Neural cell (in vitro differentiated cells): ENCODE measurements around the gene CXorf65. TPM values are rescaled to one million over a fixed set of nuclear protein-coding genes. Genes with fewer than 3 reads are reported as not detected.

ENCODE experiments used
- H2AFZ ChIP-seq: fragments of 200-600, 300-800 bp; sonication (generic), shearing (Covaris generic); 2 replicates; pipeline ENCODE4 v1.6.0; 2014; ENCODE audit warnings: low read depth, mild to moderate bottlenecking, antibody characterized with exemption, low read length, moderate library complexity
- H3F3A ChIP-seq: fragments of 200-600 bp; shearing (Covaris generic); 2 replicates; pipeline ENCODE4 v1.6.1; 2016; ENCODE audit warnings: mild to moderate bottlenecking, moderate library complexity, mixed read lengths, antibody characterized with exemption, low read length; ENCODE audit not compliant: insufficient read depth, poor library complexity, severe bottlenecking
- H3K27ac ChIP-seq: fragments of 200-600, 300-800 bp; sonication (generic), shearing (Covaris generic); 2 replicates; pipeline ENCODE4 v1.5.1; 2014; ENCODE audit warnings: mild to moderate bottlenecking, low read length, moderate library complexity
- H3K27me3 ChIP-seq: fragments of 300-800, 200-600 bp; sonication (generic), shearing (Covaris generic); 2 replicates; pipeline ENCODE4 v1.6.0; 2014; ENCODE audit warnings: mild to moderate bottlenecking, low read depth, low read length, moderate library complexity; ENCODE audit not compliant: insufficient read depth
- H3K36me3 ChIP-seq: fragments of 300-800, 200-600 bp; sonication (generic), shearing (Covaris generic); 2 replicates; pipeline ENCODE4 v1.5.1; 2014; ENCODE audit warnings: mild to moderate bottlenecking, antibody characterized with exemption, low read length, moderate library complexity; ENCODE audit not compliant: insufficient read depth
- H3K4me2 ChIP-seq: fragments of 300-800, 200-600 bp; sonication (generic), shearing (Covaris generic); 2 replicates; pipeline ENCODE4 v1.6.0; 2014; ENCODE audit warnings: mild to moderate bottlenecking, low read length
- H3K4me3 ChIP-seq: fragments of 300-800, 200-600 bp; sonication (generic), shearing (Covaris generic); 2 replicates; pipeline ENCODE4 v1.5.1; 2014; ENCODE audit warnings: mild to moderate bottlenecking, low read length, moderate library complexity
- H3K79me2 ChIP-seq: fragments of 200-600 bp; shearing (Covaris generic); replicated peaks from 2 replicates; pipeline ENCODE4 v1.6.0; 2014; ENCODE audit warnings: mild to moderate bottlenecking, low read length, moderate library complexity; ENCODE audit not compliant: insufficient read depth
- H3K9ac ChIP-seq: fragments of 300-800, 200-600 bp; sonication (generic), shearing (Covaris generic); 2 replicates; pipeline ENCODE4 v1.6.1; 2016; ENCODE audit warnings: mild to moderate bottlenecking, low read length, mixed read lengths
- H3K9me2 ChIP-seq: fragments of 200-600 bp; shearing (Covaris generic); 2 replicates; pipeline ENCODE4 v1.6.1; 2016; ENCODE audit warnings: mild to moderate bottlenecking, low read length, mixed read lengths; ENCODE audit not compliant: insufficient read depth
- H3K9me3 ChIP-seq: fragments of 200-600, 300-800 bp; sonication (generic), shearing (Covaris generic); 2 replicates; pipeline ENCODE4 v1.6.1; 2016; ENCODE audit warnings: mild to moderate bottlenecking, mixed run types, low read length, moderate library complexity, mixed read lengths
- H4K20me1 ChIP-seq: fragments of 200-600 bp; shearing (Covaris generic); 2 replicates; pipeline ENCODE4 v1.6.1; 2016; ENCODE audit warnings: mild to moderate bottlenecking, mixed run types; ENCODE audit not compliant: insufficient read depth
- EP300 ChIP-seq: fragments of 450-650 bp; conservative IDR thresholded peaks from 2 replicates; pipeline ENCODE4 v1.6.1; 2014; ENCODE audit warnings: antibody characterized with exemption, mild to moderate bottlenecking, moderate library complexity; ENCODE audit not compliant: poor library complexity, severe bottlenecking
- EZH2 ChIP-seq: fragments of 200-600, 300-800 bp; shearing (Covaris generic), sonication (generic); IDR thresholded peaks from 2 replicates; pipeline ENCODE4 v1.6.1; 2014; ENCODE audit warnings: antibody characterized with exemption, low read length, borderline replicate concordance, mild to moderate bottlenecking; ENCODE audit not compliant: insufficient read depth, poor library complexity, severe bottlenecking
- MXI1 ChIP-seq: fragments of 450-650 bp; conservative IDR thresholded peaks from 2 replicates; pipeline ENCODE4 v1.6.1; 2014; ENCODE audit warnings: antibody characterized with exemption, mild to moderate bottlenecking; ENCODE audit not compliant: poor library complexity, severe bottlenecking
- POLR2AphosphoS5 ChIP-seq: IDR thresholded peaks from 2 replicates; pipeline ENCODE4 v1.6.1; 2012
- RAD21 ChIP-seq: fragments of 450-650 bp; conservative IDR thresholded peaks from 2 replicates; pipeline ENCODE4 v1.6.1; 2014; ENCODE audit warnings: antibody characterized with exemption, mild to moderate bottlenecking, moderate library complexity
- SMC3 ChIP-seq: fragments of 450-650 bp; conservative IDR thresholded peaks from 2 replicates; pipeline ENCODE4 v1.6.1; 2014; ENCODE audit warnings: antibody characterized with exemption, mild to moderate bottlenecking, moderate library complexity; ENCODE audit not compliant: poor library complexity
- TAF1 ChIP-seq: IDR thresholded peaks from 2 replicates; pipeline ENCODE4 v1.6.1; 2012; ENCODE audit warnings: low read depth
- polyA plus RNA-seq: library from polyadenylated mRNA; depleted of rRNA; stranded (reverse); fragments of >200 nt; gene quantifications from 2 replicates; pipeline ENCODE4 v1.2.3, GENCODE V29; 2014
- TF ChIP-seq, protein P1 (sequence below): fragments of 450-650 bp; IDR thresholded peaks from 2 replicates; pipeline ENCODE4 v1.5.1; 2014; ENCODE audit warnings: antibody characterized with exemption, mild to moderate bottlenecking, moderate library complexity; ENCODE audit not compliant: poor library complexity, severe bottlenecking
- TF ChIP-seq, protein P2 (sequence below): IDR thresholded peaks from 2 replicates; pipeline ENCODE4 v1.6.1; 2012; ENCODE audit warnings: borderline replicate concordance

Gene CXorf65
- polyA plus RNA-seq, 1 donor from 2014 or later = not detected

GRCh38 chrX:71081330-71082123 is 25.0 kb downstream of the CXorf65 start:
- no peaks in the 10 kb centered on the region for H4K20me1 ChIP-seq
- TF ChIP-seq MXI1 (no peak), EP300 (no peak), RAD21 (no peak), EZH2 (no peak), SMC3 (no peak), POLR2AphosphoS5 (no peak), TAF1 (no peak)
- TF ChIP-seq, protein P1, sequence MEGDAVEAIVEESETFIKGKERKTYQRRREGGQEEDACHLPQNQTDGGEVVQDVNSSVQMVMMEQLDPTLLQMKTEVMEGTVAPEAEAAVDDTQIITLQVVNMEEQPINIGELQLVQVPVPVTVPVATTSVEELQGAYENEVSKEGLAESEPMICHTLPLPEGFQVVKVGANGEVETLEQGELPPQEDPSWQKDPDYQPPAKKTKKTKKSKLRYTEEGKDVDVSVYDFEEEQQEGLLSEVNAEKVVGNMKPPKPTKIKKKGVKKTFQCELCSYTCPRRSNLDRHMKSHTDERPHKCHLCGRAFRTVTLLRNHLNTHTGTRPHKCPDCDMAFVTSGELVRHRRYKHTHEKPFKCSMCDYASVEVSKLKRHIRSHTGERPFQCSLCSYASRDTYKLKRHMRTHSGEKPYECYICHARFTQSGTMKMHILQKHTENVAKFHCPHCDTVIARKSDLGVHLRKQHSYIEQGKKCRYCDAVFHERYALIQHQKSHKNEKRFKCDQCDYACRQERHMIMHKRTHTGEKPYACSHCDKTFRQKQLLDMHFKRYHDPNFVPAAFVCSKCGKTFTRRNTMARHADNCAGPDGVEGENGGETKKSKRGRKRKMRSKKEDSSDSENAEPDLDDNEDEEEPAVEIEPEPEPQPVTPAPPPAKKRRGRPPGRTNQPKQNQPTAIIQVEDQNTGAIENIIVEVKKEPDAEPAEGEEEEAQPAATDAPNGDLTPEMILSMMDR = no peak
- TF ChIP-seq, protein P2, sequence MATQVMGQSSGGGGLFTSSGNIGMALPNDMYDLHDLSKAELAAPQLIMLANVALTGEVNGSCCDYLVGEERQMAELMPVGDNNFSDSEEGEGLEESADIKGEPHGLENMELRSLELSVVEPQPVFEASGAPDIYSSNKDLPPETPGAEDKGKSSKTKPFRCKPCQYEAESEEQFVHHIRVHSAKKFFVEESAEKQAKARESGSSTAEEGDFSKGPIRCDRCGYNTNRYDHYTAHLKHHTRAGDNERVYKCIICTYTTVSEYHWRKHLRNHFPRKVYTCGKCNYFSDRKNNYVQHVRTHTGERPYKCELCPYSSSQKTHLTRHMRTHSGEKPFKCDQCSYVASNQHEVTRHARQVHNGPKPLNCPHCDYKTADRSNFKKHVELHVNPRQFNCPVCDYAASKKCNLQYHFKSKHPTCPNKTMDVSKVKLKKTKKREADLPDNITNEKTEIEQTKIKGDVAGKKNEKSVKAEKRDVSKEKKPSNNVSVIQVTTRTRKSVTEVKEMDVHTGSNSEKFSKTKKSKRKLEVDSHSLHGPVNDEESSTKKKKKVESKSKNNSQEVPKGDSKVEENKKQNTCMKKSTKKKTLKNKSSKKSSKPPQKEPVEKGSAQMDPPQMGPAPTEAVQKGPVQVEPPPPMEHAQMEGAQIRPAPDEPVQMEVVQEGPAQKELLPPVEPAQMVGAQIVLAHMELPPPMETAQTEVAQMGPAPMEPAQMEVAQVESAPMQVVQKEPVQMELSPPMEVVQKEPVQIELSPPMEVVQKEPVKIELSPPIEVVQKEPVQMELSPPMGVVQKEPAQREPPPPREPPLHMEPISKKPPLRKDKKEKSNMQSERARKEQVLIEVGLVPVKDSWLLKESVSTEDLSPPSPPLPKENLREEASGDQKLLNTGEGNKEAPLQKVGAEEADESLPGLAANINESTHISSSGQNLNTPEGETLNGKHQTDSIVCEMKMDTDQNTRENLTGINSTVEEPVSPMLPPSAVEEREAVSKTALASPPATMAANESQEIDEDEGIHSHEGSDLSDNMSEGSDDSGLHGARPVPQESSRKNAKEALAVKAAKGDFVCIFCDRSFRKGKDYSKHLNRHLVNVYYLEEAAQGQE = no peak
- no peaks in the 10 kb centered on the region for H3K27me3 ChIP-seq
- H2AFZ ChIP-seq = no peak overlapping the region
- no peak overlapping the region for H3K4me3 ChIP-seq
- no peaks in the 10 kb centered on the region for H3K79me2 ChIP-seq
- H3K27ac ChIP-seq = no peak overlapping the region
- no peaks in the 10 kb centered on the region for H3K9me3 ChIP-seq
- H3F3A ChIP-seq = no peaks in the 10 kb centered on the region
- no peak overlapping the region for H3K4me2 ChIP-seq
- no peaks in the 10 kb centered on the region for H3K9me2 ChIP-seq
- no peak overlapping the region for H3K9ac ChIP-seq
- no peaks in the 10 kb centered on the region for H3K36me3 ChIP-seq

GRCh38 chrX:71070531-71070930 is 36.0 kb downstream of the CXorf65 start:
- H3K4me3 ChIP-seq = no peak overlapping the region
- no peaks in the 10 kb centered on the region for H3K9me3 ChIP-seq
- no peaks in the 10 kb centered on the region for H4K20me1 ChIP-seq
- H3K4me2 ChIP-seq = no peak overlapping the region
- TF ChIP-seq MXI1 (no peak), POLR2AphosphoS5 (no peak), EP300 (no peak), TAF1 (no peak), RAD21 (no peak), EZH2 (no peak), SMC3 (no peak)
- TF ChIP-seq, protein P1 = no peak
- TF ChIP-seq, protein P2 = no peak
- no peaks in the 10 kb centered on the region for H3K79me2 ChIP-seq
- H2AFZ ChIP-seq = no peak overlapping the region
- no peak overlapping the region for H3K27ac ChIP-seq
- no peaks in the 10 kb centered on the region for H3K27me3 ChIP-seq
- H3K9me2 ChIP-seq = no peaks in the 10 kb centered on the region
- no peak overlapping the region for H3K9ac ChIP-seq
- H3K36me3 ChIP-seq = no peaks in the 10 kb centered on the region
- H3F3A ChIP-seq = no peaks in the 10 kb centered on the region
